ENCODE measurements around the gene THADA.
"Not testable (repeated sequence)": the region's sequence is repeated elsewhere in the genome, so short reads cannot be mapped to it uniquely, and the experiment has no call there.

The THADA gene, protein sequence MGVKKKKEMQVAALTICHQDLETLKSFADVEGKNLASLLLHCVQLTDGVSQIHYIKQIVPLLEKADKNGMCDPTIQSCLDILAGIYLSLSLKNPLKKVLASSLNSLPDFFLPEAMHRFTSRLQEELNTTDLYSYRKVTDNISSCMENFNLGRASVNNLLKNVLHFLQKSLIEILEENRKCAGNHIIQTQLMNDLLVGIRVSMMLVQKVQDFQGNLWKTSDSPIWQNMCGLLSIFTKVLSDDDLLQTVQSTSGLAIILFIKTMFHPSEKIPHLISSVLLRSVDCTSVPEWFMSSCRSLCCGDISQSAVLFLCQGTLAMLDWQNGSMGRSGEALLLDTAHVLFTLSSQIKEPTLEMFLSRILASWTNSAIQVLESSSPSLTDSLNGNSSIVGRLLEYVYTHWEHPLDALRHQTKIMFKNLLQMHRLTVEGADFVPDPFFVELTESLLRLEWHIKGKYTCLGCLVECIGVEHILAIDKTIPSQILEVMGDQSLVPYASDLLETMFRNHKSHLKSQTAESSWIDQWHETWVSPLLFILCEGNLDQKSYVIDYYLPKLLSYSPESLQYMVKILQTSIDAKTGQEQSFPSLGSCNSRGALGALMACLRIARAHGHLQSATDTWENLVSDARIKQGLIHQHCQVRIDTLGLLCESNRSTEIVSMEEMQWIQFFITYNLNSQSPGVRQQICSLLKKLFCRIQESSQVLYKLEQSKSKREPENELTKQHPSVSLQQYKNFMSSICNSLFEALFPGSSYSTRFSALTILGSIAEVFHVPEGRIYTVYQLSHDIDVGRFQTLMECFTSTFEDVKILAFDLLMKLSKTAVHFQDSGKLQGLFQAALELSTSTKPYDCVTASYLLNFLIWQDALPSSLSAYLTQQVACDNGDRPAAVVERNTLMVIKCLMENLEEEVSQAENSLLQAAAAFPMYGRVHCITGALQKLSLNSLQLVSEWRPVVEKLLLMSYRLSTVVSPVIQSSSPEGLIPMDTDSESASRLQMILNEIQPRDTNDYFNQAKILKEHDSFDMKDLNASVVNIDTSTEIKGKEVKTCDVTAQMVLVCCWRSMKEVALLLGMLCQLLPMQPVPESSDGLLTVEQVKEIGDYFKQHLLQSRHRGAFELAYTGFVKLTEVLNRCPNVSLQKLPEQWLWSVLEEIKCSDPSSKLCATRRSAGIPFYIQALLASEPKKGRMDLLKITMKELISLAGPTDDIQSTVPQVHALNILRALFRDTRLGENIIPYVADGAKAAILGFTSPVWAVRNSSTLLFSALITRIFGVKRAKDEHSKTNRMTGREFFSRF (N-terminal part only)

DNA sequence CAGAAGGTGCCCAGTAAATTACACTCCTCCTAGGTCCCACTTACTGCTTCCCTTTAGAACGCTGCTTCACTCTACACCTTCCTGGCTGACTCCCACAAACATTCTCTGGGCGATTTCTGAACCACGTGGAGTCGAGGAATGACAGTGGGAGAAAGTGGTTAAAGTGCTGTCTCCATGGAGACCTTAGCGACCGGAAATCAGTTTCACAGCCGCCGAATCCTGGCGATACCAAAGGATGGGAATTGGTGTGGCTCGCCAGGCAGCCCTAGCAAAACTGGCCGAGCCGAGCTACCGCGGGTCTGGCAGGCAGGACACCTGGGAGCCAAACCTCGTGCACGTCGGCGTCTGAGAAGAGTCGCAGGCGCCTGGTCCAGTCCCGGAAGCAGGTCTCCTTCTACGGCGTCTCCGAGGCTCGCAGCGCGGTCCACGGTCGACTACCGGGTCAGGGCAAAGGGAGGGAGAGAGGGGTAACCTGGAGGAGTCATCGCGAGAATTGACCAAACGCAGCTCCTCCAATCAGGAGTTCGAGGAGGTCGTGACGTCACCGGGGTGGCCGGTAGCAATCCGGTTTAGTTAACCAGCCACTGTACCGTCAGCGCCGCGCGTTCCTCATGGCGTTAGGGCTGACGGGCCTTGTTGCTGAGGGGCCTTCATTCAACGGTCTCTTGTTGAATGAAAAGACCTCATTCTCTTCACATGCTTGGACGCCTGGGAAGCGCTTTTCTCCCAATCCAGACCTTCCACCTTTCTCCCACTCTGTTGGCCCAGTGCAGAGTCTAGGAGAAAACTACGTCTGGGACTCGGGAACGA, at the start of gene THADA:
Gene THADA, minus strand, starts transcription at position 436 of the 810 bp plus-strand sequence. CDS start 3,646 bp downstream, outside the sequence.
- TF ChIP-seq, protein P1, sequence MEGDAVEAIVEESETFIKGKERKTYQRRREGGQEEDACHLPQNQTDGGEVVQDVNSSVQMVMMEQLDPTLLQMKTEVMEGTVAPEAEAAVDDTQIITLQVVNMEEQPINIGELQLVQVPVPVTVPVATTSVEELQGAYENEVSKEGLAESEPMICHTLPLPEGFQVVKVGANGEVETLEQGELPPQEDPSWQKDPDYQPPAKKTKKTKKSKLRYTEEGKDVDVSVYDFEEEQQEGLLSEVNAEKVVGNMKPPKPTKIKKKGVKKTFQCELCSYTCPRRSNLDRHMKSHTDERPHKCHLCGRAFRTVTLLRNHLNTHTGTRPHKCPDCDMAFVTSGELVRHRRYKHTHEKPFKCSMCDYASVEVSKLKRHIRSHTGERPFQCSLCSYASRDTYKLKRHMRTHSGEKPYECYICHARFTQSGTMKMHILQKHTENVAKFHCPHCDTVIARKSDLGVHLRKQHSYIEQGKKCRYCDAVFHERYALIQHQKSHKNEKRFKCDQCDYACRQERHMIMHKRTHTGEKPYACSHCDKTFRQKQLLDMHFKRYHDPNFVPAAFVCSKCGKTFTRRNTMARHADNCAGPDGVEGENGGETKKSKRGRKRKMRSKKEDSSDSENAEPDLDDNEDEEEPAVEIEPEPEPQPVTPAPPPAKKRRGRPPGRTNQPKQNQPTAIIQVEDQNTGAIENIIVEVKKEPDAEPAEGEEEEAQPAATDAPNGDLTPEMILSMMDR (IDR thresholded peaks at IDR 0.05; ENCODE audit: control insufficient read depth, extremely low read depth, insufficient read depth) = no peak
- peak within 1 kb of the TSS; percentile 84 for H3K4me3 ChIP-seq (ENCODE audit: low read depth, low read length)
- peak; percentile 93 for DNase-seq (ENCODE audit: low read depth)

DNA sequence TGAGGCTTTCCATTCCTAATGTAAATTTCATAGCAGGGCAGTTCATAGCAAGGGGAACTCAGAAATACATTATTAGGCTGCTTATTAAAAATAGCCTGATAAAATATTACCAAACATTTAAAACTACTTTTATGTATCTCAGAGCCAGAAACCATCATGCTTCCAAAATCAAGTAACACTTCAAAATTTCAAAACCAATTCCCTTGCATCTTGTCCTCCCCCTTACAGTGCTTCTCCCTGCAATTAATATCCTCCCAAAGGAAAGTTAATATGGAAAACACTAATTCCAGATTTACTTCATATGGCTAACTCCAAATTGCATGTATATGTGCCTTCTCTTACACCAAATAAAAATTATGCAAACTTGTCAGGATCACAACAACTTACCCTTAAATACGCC, 47.8 kb upstream of the THADA start:
- H3K4me3 ChIP-seq (ENCODE audit: low read depth, low read length) = no peak overlapping the region
- no peak for DNase-seq (ENCODE audit: low read depth)
- TF ChIP-seq, protein P1 (IDR thresholded peaks at IDR 0.05; ENCODE audit: control insufficient read depth, extremely low read depth, insufficient read depth) = no peak

DNA sequence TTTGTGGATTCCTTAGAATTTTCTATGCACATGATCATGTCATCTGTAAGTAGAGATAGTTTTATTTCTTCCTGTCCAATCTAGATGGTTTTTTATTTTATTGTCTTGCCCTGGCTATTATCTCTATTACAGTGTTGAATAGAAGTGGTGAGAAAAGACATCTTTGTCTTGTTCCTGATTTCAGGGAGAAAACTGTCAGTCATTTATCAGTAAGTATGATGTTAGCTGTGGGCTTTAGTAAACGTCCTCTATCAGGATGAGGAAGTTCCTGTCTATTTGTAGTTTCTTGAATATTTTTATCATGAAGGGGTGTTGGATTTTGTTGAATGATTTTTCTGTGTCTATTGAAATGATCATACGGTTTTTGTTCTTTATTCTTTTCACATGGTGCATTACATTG, 46.5 kb upstream of the THADA start:
- no peak for DNase-seq (ENCODE audit: low read depth)

DNA sequence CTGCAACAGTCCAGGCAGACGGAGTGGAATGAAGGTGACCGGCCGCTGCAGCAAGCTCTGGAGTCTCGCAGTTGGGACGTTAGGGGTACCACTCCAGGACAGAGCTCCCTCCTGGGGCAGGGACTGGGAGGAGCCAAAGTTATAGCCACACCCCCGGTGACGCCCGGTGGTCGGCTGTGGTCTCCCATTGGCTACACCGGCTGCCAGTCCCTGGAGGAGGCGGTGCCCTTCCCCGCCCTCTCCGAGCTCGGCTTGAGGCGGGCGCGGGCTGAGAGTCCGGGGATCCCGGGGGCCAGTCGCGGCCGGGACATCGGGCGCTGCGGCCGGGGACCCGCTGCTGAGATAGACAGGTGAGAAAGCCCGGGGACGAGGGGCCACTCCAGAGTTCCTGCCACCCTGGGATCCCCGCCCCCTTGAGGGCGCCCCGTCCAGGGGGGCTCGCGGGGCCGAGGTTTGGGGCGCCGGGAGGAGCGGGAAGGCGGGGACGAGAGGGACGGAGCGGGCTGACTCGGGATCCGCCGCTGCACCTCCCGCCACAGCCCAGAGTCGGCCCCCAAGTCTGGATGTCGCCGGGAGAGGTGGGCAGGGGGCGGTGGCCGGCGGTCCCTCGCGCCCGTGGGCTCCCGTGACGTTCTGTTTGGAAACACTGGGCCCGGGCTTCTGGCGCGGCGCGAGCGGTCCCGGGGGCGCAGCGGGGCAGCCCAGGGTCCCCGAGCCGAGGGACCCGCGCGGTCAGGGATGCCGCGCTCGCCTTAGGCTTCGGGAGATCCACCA, 41.4 kb upstream of the THADA start, which contains the start of gene PLEKHH2:
Gene PLEKHH2, plus strand, starts transcription at position 231 of the 774 bp plus-strand sequence. CDS start 7,414 bp downstream, outside the sequence.
- DNase-seq (ENCODE audit: low read depth) = no peak
- TF ChIP-seq, protein P1 (IDR thresholded peaks at IDR 0.05; ENCODE audit: control insufficient read depth, extremely low read depth, insufficient read depth) = no peak
- H3K4me3 ChIP-seq (ENCODE audit: low read depth, low read length) = peak within 1 kb of the TSS; percentile 46

More for the DNA sequence above, 46.5 kb upstream of the THADA start:
- TF ChIP-seq, protein P1 (IDR thresholded peaks at IDR 0.05; ENCODE audit: control insufficient read depth, extremely low read depth, insufficient read depth) = no peak
- no peak overlapping the region for H3K4me3 ChIP-seq (ENCODE audit: low read depth, low read length)

DNA sequence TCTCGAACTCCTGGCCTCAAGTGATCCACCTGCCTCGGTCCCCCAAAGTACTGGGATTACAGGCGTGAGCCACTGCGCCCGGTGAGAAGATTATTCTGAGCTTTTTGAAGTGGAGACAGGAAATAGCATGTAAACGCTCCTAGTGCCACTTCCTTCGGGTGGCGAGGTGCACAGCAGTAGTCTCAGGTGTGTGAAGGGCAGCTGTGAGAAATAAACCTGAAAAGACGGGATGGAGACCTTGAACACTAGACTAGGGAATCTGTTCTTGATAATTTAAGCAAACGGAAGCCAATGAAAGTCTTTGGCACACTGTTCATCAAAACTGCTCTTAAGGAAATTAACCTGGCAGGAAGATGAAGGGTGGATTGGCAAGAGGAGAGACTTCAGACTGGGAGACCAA, 40.8 kb upstream of the THADA start:
- H3K4me3 ChIP-seq (ENCODE audit: low read depth, low read length) = peak overlapping the region; percentile 46

DNA sequence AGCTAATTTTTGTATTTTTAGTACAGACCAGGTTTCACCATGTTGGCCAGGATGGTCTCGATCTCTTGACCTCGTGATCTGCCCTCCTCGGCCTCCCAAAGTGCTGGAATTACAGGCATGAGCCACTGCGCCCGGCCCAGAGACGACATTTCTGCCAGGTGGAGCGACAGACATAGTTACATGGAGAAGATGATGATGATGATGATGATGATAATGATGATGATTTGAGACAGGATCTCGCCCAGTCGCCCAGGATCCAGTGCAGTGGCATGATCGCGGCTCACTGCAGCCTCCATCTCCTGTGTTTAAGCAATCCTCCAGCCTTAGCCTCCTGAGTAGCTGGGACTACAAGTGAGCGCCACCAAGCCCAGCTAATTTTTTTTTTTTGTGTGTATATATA, 40.3 kb upstream of the THADA start:
- H3K4me3 ChIP-seq (ENCODE audit: low read depth, low read length); DNase-seq (ENCODE audit: low read depth): not testable (repeated sequence)

More for the DNA sequence above, 40.8 kb upstream of the THADA start:
- TF ChIP-seq, protein P1 (IDR thresholded peaks at IDR 0.05; ENCODE audit: control insufficient read depth, extremely low read depth, insufficient read depth) = no peak
- no peak for DNase-seq (ENCODE audit: low read depth)

Data from LNCaP clone FGC (cell line).